ENCODE results near the gene YIPF6.
"Not testable (repeated sequence)": the region's sequence is repeated elsewhere in the genome, so short reads cannot be mapped to it uniquely, and the experiment has no call there.

YIPF6 gene, protein sequence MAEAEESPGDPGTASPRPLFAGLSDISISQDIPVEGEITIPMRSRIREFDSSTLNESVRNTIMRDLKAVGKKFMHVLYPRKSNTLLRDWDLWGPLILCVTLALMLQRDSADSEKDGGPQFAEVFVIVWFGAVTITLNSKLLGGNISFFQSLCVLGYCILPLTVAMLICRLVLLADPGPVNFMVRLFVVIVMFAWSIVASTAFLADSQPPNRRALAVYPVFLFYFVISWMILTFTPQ

DNA sequence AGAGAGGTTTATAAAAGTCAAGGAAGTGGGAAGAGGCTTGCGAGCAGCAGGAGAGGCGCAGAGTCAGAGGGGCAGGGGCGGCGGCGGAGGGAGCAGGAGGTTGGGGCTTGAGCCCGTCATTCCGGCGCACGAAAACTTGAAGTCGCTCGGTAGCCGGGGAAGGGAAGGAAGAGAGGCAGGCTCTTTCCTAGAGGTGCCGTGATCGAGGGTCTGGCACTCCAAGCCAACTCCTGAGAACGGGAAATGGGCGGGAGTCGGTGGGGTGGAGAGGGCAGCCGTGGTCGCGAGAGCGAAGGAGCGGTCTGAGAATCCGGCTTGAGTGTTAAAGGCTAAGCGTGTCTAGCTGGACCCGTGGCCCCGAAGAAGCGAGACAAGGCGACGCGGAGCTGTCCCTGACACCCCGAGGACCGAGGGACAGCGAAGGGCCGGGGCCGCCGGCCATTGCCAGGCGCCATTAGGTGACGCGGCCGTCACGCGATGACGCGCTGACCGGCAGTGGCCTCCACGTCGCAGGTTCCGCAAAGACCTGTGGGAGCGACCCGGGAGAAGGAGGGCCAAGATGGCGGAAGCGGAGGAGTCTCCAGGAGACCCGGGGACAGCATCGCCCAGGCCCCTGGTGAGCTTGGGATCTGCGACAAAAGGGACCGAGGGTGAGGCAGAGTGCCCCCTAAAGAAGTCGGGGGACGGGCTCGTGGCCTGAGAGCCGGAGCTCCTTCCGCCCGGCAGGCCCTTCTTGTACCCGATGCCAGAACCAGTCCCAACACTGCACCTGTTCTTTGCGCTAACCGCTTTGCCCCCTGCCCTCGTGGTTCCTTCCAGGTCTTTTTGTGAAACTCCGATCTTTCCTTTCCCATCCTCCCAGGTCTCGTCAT, at the start of gene YIPF6:
Gene YIPF6 (plus strand): TSS at position 544 of the 872 bp plus-strand sequence. CDS start 16 bp downstream, at position 560.
- peak; percentile 79 for DNase-seq (ENCODE audit: low spot score)

DNA sequence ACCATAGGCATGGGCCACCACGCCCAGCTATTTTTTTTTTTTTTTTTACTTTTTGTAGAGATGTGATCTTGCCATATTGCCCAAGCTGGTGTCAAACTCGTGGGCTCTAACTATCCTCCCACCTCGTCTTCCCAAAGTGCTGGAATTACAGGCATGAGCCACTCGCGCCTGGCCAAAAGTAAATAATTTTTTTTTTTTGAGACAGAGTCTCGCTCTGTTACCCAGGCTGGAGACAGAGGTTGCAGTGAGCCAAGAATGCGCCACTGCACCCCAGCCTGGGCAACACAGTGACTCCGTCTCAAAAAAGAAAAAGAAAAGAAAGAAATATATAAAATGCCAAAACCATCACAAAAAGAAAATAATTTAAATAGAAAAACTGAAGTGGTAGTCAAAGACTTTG, 47.1 kb upstream of the YIPF6 start:
- DNase-seq (ENCODE audit: low spot score): no peak

DNA sequence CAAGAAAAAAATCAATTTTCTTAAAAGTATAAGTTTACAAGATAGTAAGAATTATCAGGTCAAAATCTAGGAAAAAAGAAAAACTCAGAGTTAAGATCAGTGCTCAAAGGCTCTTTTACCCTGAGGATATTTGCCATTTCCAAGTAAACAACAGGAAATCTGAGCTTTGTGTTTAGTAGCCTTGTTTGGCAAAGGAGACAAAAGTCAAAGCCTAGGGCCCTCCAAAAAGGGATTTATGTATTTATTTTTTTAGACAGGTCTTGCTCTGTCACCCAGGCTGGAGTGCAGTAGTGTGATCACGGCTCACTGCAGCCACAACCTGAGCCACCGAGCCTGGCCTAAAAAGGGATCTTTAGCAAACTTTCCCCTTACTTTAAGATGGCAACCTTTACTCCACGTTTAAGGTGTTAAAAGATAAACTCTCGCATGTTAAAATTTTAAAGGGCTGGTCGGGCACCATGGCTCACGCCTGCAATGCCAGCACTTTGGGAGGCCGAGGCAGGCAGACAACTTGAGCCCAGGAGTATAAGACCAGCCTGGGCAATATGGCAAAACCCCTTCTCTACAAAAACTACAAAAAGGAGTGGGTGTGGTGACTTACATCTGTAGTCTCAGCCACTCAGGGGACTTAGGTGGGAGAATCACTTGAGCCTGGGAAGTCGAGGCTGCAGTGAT, 44.2 kb upstream of the YIPF6 start:
- DNase-seq (ENCODE audit: low spot score): no peak

- DNase-seq (ENCODE audit: low spot score): no peak
Measured at GRCh38 chrX:68455151-68455510, 43.7 kb upstream of the YIPF6 start.

DNA sequence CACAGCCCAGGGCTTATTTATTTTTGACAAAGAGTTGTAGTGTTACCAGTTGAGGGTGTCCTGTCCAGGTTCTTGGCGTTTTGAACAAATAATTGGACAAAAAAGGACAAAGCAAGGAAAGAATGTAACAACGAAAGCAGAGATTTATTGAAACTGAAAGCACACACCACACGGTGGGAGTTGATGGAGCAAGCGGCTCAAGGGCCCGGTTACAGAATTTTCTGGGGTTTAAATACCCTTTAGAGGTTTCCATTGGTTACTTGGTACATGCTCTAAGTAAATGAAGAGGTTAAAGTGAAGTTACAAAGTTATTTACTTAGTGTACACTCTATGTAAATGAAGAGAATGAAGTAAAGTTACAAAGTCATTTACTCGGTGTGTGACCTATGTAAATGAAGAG, 37.8 kb upstream of the YIPF6 start:
- DNase-seq (ENCODE audit: low spot score): no peak

DNA sequence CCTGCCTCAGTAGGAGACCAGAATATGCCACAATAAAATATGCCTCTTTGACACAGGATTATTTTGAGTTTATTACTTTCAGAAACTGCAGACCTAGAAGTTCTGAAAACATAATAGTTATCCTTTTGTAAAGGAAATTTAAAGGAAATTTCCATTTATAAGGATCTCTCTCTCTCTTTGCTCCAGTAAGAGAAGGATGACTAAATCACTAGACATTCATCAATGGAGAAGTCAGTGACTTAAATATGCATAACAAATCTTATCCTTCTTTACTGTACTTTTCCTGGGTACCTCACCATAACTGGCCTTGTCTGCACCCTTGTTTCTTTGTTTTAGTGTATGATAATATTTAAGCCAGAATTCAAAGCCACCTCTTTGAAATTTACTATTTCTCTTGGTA, 37.3 kb upstream of the YIPF6 start:
- no peak for DNase-seq (ENCODE audit: low spot score)

- no peak for DNase-seq (ENCODE audit: low spot score)
Measured at GRCh38 chrX:68462197-68462596, 36.7 kb upstream of the YIPF6 start.

GRCh38 chrX:68462653-68463052, 36.2 kb upstream of the YIPF6 start:
- no peak for DNase-seq (ENCODE audit: low spot score)

- DNase-seq (ENCODE audit: low spot score): no peak
Measured at GRCh38 chrX:68463880-68464279, 35.0 kb upstream of the YIPF6 start.

DNA sequence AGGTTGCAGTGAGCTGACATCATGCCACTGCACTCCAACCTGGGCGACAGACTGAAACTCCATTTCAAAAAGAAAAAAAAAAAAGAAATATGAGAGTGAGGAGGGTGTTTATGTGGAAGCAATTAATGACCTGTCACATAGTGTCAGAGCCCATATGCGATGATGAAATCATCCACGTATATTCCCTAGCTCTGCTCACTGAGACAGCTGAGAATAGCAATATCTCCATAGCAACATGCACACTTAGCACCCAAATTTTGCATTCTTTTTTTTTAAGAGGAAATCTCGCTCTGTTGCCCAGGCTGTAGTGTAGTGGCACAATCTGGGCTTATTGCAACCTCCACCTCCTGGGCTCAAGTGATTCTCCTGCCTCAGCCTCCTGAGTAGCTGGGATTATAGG, 34.1 kb upstream of the YIPF6 start:
- no peak for DNase-seq (ENCODE audit: low spot score)

DNA sequence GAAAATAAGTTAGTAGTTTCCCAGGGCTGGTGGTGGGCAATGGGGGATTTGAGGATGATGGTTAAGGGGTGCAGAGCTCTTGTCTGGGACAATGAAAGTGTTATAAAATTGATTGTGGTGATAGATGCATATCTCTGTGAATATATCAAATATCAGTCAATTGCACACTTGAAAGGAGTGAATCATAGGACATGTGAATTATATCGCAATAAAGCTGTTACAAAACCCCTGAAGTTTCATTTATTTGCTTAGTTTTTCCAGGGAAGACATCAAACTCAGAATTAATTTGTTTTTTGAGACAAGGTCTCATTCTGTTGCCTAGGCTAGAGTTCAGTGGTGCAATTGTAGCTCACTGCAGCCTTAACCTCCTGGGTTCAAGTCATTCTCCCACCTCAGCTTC, 17.9 kb upstream of the YIPF6 start:
- DNase-seq (ENCODE audit: low spot score): no peak

DNA sequence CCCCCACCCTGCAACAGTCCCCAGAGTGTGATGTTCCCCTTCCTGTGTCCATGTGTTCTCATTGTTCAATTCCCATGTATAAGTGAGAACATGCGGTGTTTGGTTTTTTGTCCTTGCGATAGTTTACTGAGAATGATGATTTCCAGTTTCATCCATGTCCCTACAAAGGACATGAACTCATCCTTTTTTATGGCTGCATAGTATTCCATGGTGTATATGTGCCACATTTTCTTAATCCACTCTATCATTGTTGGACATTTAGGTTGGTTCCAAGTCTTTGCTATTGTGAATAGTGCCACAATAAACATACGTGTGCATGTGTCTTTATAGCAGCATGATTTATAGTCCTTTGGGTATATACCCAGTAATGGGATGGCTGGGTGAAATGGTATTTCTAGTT, 12.7 kb upstream of the YIPF6 start:
- DNase-seq (ENCODE audit: low spot score): not testable (repeated sequence)

GRCh38 chrX:68487254-68487653, 11.6 kb upstream of the YIPF6 start:
- no peak for DNase-seq (ENCODE audit: low spot score)

- DNase-seq (ENCODE audit: low spot score): no peak
Measured at GRCh38 chrX:68487924-68488323, 10.9 kb upstream of the YIPF6 start.

DNA sequence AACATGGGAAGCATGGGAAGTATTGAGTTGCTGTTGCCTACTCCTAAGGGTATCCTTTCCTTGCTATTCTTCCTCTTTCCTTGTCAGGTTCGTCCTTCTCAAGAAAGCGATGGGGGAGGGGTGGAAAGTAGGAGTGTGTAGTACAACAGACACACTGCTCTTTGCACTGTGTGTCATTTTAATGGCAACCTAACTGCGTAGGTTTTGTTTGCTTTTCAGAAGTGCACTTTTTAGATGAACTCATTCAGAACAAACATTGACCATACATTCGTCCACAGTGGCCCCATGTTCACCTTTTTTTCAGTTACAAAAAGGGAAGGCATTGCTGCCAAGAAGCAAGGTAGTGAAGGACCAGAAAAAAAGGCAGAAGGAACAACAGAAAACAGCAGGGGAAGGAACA, 10.2 kb upstream of the YIPF6 start:
- no peak for DNase-seq (ENCODE audit: low spot score)

GRCh38 chrX:68490644-68491043, 8.2 kb upstream of the YIPF6 start:
- DNase-seq (ENCODE audit: low spot score): no peak

DNA sequence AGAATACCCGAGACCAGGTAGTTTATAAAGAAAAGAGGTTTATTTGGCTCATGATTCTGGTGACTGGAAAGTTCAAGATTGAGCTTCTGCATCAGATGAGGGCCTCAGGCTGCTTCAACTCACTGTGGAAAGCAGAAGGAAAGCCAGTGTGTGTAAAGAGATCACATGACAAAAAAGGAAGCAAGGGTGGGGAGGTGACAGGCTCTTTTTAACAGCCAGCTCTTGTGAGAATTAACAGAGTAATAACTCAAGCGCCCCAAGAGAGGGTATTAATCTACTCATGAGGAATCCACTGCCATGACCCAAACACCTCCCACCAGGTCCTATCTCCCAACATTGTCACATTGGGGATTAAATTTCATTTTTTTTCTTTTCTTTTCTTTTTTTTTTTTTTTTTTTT, 6.3 kb upstream of the YIPF6 start:
- DNase-seq (ENCODE audit: low spot score): no peak

- DNase-seq (ENCODE audit: low spot score): not testable (repeated sequence)
Measured at GRCh38 chrX:68493776-68494175, 5.1 kb upstream of the YIPF6 start.

DNA sequence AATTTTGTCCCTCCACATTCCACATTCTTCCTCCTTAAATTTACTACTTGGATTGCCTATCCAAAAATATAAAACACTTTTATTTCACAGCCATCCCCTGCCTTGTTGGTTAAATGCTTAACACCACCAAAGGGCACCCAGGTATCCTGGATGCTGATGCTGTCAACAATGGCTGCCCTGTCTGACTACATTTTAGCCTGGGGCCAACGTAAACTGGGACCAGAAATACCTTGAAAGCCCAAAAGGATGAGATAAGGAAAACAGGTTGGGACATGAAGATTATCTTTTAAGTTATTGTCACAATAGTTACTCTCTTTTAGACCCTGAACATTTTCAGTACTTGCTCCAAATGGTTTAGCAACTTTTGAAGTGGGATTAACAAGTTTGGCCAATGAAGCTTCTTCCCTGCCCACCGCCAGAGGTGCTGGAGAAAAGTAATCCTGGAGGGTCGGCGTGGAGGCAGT, 775 bp upstream of the YIPF6 start:
- no peak for DNase-seq (ENCODE audit: low spot score)

- DNase-seq (ENCODE audit: low spot score): no peak
Measured at GRCh38 chrX:68499543-68500504, 973 bp downstream of the YIPF6 start.

DNA sequence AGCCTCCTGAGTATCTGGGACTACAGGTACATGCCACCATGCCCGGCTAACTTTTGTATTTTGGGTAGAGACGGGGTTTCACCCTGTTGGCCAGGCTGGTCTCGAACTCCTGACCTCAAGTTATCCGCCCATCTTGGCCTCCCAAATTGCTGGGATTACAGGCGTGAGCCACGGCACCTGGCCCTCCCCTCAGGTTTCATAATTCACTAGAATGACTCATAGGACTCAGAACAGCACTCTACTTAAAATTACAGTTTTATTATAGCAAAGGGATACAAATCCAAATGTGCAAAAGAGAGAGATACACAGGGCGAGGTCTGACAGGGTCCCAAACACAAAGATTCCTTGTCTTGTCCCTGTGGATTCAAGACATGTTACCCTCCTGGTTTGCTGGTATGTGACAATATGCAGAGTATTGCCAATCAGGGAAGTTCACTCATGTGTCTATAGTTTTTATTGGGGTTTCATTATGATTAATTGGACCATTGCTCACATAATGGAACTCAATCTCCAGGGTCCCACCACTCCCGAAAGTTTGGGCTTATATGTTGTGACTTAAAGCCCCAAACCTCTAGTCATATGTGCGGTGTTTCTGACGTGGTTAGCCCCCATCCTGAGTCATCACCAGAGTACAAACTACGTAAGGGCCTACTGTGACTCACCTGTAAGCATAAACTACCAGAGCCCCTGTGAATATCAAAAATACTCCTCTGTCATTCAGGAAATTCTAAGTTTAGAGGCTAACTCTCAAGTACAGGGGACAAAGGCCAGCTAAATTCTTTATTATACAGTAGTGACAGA, 5.2 kb downstream of the YIPF6 start:
- no peak for DNase-seq (ENCODE audit: low spot score)
